GM18909 (cell line): ENCODE data around the gene GDF9.
A peak's percentile ranks its signal among the peaks of the same experiment; 100 is the strongest.
"Not testable (repeated sequence)": the region's sequence is repeated elsewhere in the genome, so short reads cannot be mapped to it uniquely, and the experiment has no call there.

Experiments used
- ATAC-seq: cut with Tn5 transposase; IDR thresholded peaks from one replicate; pipeline ENCODE4 v1.9.1; 2021; ENCODE audit warnings: mild to moderate bottlenecking; ENCODE audit not compliant: unreplicated experiment, poor library complexity

Gene GDF9

GRCh38 chr5:132873119-132873929 lies 7.1 kb upstream of the GDF9 start, which contains the start of gene LEAP2:
Gene LEAP2, plus strand, starts transcription at chr5:132873668. Its CDS starts 27 bp downstream, at chr5:132873695.
- no peak for ATAC-seq

GRCh38 chr5:132872788-132873118 lies 6.5 kb upstream of the GDF9 start:
- no peak for ATAC-seq

GRCh38 chr5:132871459-132872284 lies 5.4 kb upstream of the GDF9 start:
- no peak for ATAC-seq

- ATAC-seq, result no peak
Measured at GRCh38 chr5:132870801-132871200, 4.5 kb upstream of the GDF9 start.

GRCh38 chr5:132868754-132869153 lies 2.5 kb upstream of the GDF9 start:
- no peak for ATAC-seq

GRCh38 chr5:132867046-132867451 lies 780 bp upstream of the GDF9 start:
- ATAC-seq, result peak; percentile 15

- ATAC-seq, result peak; percentile 36
Measured at GRCh38 chr5:132865668-132866341, 464 bp downstream of the GDF9 start.

GRCh38 chr5:132860742-132861141 lies 5.5 kb downstream of the GDF9 start:
- ATAC-seq, result no peak

- ATAC-seq, result no peak
Measured at GRCh38 chr5:132859889-132860437, 6.3 kb downstream of the GDF9 start.

- no peak for ATAC-seq
Measured at GRCh38 chr5:132856011-132856410, 10.3 kb downstream of the GDF9 start.

GRCh38 chr5:132854992-132855391 lies 11.3 kb downstream of the GDF9 start:
- ATAC-seq, result not testable (repeated sequence)

- ATAC-seq, result no peak
Measured at GRCh38 chr5:132854301-132854700, 12.0 kb downstream of the GDF9 start.

- ATAC-seq, result no peak
Measured at GRCh38 chr5:132853790-132854189, 12.5 kb downstream of the GDF9 start.

GRCh38 chr5:132853323-132853722 lies 12.9 kb downstream of the GDF9 start:
- ATAC-seq, result no peak

- ATAC-seq, result no peak
Measured at GRCh38 chr5:132850066-132850465, 16.2 kb downstream of the GDF9 start.

- no peak for ATAC-seq
Measured at GRCh38 chr5:132849347-132849746, 16.9 kb downstream of the GDF9 start.

- ATAC-seq, result no peak
Measured at GRCh38 chr5:132848270-132848669, 18.0 kb downstream of the GDF9 start.

GRCh38 chr5:132841305-132841704 lies 25.0 kb downstream of the GDF9 start:
- ATAC-seq, result no peak

- ATAC-seq, result no peak
Measured at GRCh38 chr5:132840896-132841295, 25.4 kb downstream of the GDF9 start.

- ATAC-seq, result no peak
Measured at GRCh38 chr5:132840313-132840712, 26.0 kb downstream of the GDF9 start.
